Measurements from ENCODE around the gene ALAS1. TPM values are rescaled to one million over a fixed set of nuclear protein-coding genes. Genes with fewer than 3 reads are reported as not detected.
A peak's percentile ranks its signal among the peaks of the same experiment; 100 is the strongest.

The ALAS1 gene
- total and polyA plus RNA-seq, 2 of the 13 experiments (the other 11 are each of a cell fraction or from before 2014, with no cell fraction given) = 36.0 to 43.2 TPM

DNA sequence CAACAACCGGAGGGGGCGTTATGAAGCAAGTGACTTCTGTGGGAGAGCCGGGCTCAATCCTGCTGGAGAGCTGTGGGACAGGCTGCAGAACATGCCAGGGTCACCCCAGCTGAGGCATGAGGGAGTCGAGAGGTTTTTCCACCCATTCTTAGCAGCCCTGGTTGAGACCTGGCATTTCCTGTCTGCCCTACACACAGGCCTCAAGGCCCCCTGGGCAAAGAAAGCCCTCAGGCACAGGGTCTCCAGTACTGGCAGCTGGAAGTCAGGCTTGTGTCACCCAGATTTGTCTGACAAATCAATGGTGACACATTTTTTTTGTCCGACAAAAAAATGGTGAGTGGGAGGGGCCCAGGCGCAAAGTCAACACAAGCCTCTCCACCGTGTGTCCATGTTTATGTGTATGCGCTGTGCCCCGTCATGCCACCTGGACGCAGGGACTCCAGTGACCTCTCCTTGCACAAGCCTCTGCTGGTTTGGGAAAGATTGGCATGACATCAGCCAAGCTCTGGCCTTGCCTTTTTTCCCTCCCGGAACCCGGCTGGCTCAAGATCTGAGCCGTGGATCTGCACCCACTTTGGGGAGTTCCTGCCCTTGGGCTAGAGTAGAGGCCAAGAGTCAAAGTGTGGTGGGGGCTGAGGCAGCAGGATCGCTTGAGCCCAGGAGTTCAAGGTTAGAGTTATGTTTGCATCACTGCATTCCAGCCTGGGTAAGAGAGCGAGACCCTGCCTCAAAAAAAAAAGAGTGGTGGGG, 20.8 kb upstream of the ALAS1 start (continued):
- TF ChIP-seq, protein P1, sequence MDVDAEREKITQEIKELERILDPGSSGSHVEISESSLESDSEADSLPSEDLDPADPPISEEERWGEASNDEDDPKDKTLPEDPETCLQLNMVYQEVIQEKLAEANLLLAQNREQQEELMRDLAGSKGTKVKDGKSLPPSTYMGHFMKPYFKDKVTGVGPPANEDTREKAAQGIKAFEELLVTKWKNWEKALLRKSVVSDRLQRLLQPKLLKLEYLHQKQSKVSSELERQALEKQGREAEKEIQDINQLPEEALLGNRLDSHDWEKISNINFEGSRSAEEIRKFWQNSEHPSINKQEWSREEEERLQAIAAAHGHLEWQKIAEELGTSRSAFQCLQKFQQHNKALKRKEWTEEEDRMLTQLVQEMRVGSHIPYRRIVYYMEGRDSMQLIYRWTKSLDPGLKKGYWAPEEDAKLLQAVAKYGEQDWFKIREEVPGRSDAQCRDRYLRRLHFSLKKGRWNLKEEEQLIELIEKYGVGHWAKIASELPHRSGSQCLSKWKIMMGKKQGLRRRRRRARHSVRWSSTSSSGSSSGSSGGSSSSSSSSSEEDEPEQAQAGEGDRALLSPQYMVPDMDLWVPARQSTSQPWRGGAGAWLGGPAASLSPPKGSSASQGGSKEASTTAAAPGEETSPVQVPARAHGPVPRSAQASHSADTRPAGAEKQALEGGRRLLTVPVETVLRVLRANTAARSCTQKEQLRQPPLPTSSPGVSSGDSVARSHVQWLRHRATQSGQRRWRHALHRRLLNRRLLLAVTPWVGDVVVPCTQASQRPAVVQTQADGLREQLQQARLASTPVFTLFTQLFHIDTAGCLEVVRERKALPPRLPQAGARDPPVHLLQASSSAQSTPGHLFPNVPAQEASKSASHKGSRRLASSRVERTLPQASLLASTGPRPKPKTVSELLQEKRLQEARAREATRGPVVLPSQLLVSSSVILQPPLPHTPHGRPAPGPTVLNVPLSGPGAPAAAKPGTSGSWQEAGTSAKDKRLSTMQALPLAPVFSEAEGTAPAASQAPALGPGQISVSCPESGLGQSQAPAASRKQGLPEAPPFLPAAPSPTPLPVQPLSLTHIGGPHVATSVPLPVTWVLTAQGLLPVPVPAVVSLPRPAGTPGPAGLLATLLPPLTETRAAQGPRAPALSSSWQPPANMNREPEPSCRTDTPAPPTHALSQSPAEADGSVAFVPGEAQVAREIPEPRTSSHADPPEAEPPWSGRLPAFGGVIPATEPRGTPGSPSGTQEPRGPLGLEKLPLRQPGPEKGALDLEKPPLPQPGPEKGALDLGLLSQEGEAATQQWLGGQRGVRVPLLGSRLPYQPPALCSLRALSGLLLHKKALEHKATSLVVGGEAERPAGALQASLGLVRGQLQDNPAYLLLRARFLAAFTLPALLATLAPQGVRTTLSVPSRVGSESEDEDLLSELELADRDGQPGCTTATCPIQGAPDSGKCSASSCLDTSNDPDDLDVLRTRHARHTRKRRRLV (CRISPR knock-in tag; IDR thresholded peaks at IDR 0.05) = no peak
- TF ChIP-seq ZNF782 (CRISPR knock-in tag; IDR thresholded peaks at IDR 0.05; ENCODE audit: borderline replicate concordance) (peak; percentile 50; the same call in 1 of the 2 replicates), NFATC3 (CRISPR knock-in tag; IDR thresholded peaks at IDR 0.05) (no peak), NFKB2 (CRISPR knock-in tag; IDR thresholded peaks at IDR 0.05; ENCODE audit: borderline replicate concordance) (no peak), ZNF512 (CRISPR knock-in tag; IDR thresholded peaks at IDR 0.05) (no peak), NFRKB (IDR thresholded peaks at IDR 0.05) (no peak), ZNF564 (CRISPR knock-in tag; IDR thresholded peaks at IDR 0.05) (peak; percentile 57; the same call in 1 of the 2 replicates), ZNF879 (CRISPR knock-in tag; IDR thresholded peaks at IDR 0.05) (no peak), TSC22D2 (CRISPR knock-in tag; IDR thresholded peaks at IDR 0.05; ENCODE audit: borderline replicate concordance) (no peak), JDP2 (CRISPR knock-in tag; IDR thresholded peaks at IDR 0.05; ENCODE audit: borderline replicate concordance) (no peak), ARID4A (CRISPR knock-in tag; IDR thresholded peaks at IDR 0.05; ENCODE audit: borderline replicate concordance) (peak; percentile 25; the same call in 1 of the 2 replicates), HMGA1 (CRISPR knock-in tag; conservative IDR thresholded peaks at IDR 0.05) (no peak), ZNF251 (CRISPR knock-in tag; IDR thresholded peaks at IDR 0.05) (no peak), ZNF256 (CRISPR knock-in tag; conservative IDR thresholded peaks at IDR 0.05) (no peak), TBL1XR1 (IDR thresholded peaks at IDR 0.05; ENCODE audit: borderline replicate concordance, low read length, partially characterized antibody) (no peak), ZNF33A (CRISPR knock-in tag; IDR thresholded peaks at IDR 0.05; ENCODE audit: borderline replicate concordance) (no peak), DPF2 (CRISPR knock-in tag; IDR thresholded peaks at IDR 0.05; ENCODE audit: borderline replicate concordance, low read depth) (no peak)
- TF ChIP-seq, protein P2, sequence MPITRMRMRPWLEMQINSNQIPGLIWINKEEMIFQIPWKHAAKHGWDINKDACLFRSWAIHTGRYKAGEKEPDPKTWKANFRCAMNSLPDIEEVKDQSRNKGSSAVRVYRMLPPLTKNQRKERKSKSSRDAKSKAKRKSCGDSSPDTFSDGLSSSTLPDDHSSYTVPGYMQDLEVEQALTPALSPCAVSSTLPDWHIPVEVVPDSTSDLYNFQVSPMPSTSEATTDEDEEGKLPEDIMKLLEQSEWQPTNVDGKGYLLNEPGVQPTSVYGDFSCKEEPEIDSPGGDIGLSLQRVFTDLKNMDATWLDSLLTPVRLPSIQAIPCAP (CRISPR knock-in tag; IDR thresholded peaks at IDR 0.05; ENCODE audit: low read depth) = no peak

All from HepG2 (cell line).